22Rv1 (cell line): ENCODE data around the gene ARHGAP26.
"Not testable (repeated sequence)": the region's sequence is repeated elsewhere in the genome, so short reads cannot be mapped to it uniquely, and the experiment has no call there.

Source experiments
- CTCF ChIP-seq: fragments of 450-650 bp; IDR thresholded peaks from 2 replicates; pipeline ENCODE4 v1.5.1; 2017; ENCODE audit warnings: mild to moderate bottlenecking
- ZFX ChIP-seq: fragments of 450-650 bp; IDR thresholded peaks from 2 replicates; pipeline ENCODE4 v1.6.1; 2017; ENCODE audit warnings: antibody characterized with exemption, borderline replicate concordance

- TF ChIP-seq CTCF, ZFX: not testable (repeated sequence)
Measured at GRCh38 chr5:143088702-143089101, 318.5 kb downstream of the ARHGAP26 start.
